Mesenteric fat pad (tissue), 1 donor: Measurements from ENCODE around the gene ZNF138. TPM values are rescaled to one million over a fixed set of nuclear protein-coding genes. Genes with fewer than 3 reads are reported as not detected.

Source experiments
- DNase-seq: peaks from one replicate; pipeline ENCODE4 v3.0.0-alpha.2; 2020; ENCODE audit warnings: low spot score
- total RNA-seq: library from RNA; stranded (reverse); fragmentation: NEBNext Ultra II Directional; extraction: Animal tissue kit (Norgen Biotek cat#: 25700); gene quantifications from one replicate; pipeline ENCODE4 v1.2.1, GENCODE V29; 2021
- donor health status: DM: yes; HTN: yes; CAD: no.

The ZNF138 gene
- total RNA-seq, 1 donor from 2014 or later = 4.0 TPM

- peak; percentile 69 for DNase-seq
Measured at GRCh38 chr7:64875258-64875657, 81.0 kb downstream of the ZNF138 start.

GRCh38 chr7:64875658-64876406, 81.6 kb downstream of the ZNF138 start:
- DNase-seq = no peak

GRCh38 chr7:64876792-64877713, 82.8 kb downstream of the ZNF138 start:
- DNase-seq = peak; percentile 88

GRCh38 chr7:64877714-64878610, 83.7 kb downstream of the ZNF138 start:
- DNase-seq = no peak

GRCh38 chr7:64878684-64879083, 84.5 kb downstream of the ZNF138 start:
- DNase-seq = no peak

- DNase-seq = no peak
Measured at GRCh38 chr7:64879086-64879730, 85.0 kb downstream of the ZNF138 start.

GRCh38 chr7:64879800-64880199, 85.6 kb downstream of the ZNF138 start:
- DNase-seq = no peak

GRCh38 chr7:64880322-64881297, 86.4 kb downstream of the ZNF138 start:
- no peak for DNase-seq

- no peak for DNase-seq
Measured at GRCh38 chr7:64881461-64882287, 87.4 kb downstream of the ZNF138 start.

- no peak for DNase-seq
Measured at GRCh38 chr7:64882341-64883112, 88.3 kb downstream of the ZNF138 start.

Other genes starting within 250 kb of the ZNF138 start
- 10.3 TPM for gene ZNF680, start 231.4 kb upstream of the ZNF138 start, total RNA-seq
- 4.0 TPM for gene ZNF107, start 128.3 kb upstream of the ZNF138 start, total RNA-seq
- gene ZNF273, start 108.8 kb downstream of the ZNF138 start, total RNA-seq = 2.1 TPM
- 58.1 TPM for gene ZNF117, start 196.6 kb downstream of the ZNF138 start, total RNA-seq
- 78.9 TPM for gene ERV3-1, start 212.3 kb downstream of the ZNF138 start, total RNA-seq